IMR-90 (cell line): ENCODE data around the gene RNF166. TPM values are rescaled to one million over a fixed set of nuclear protein-coding genes. Genes with fewer than 3 reads are reported as not detected.
A peak's percentile ranks its signal among the peaks of the same experiment; 100 is the strongest.

ENCODE experiments used
- ATAC-seq: fragments of 200-7000 bp; cut with Tn5 transposase; 2 replicates; pipeline ENCODE4 v1.9.1; 2020; ENCODE audit warnings: low read depth, mild to moderate bottlenecking, moderate library complexity
- BruUV-seq: library from RNA; stranded (reverse); fragments of 400-500 nt; replicated peaks from 2 replicates; lab custom pipeline; 2021; lab: Mats Ljungman, UMichigan
- CTCF ChIA-PET: fragments of 300-600 bp; formaldehyde crosslinking; extraction: SDS; loops from one replicate; lab custom pipeline; 2021; ENCODE audit warnings: antibody characterized with exemption; lab: Yijun Ruan, JAX
- POLR2A ChIA-PET: fragments of 300-600 bp; sonication (Branson Sonifier 250); formaldehyde crosslinking; loops from one replicate; lab custom pipeline; 2022; ENCODE audit warnings: antibody characterized with exemption; ENCODE audit not compliant: unreplicated experiment; lab: Charles Lee
- DNase-seq: peaks from one replicate; pipeline ENCODE4 v3.0.0; 2013
- H2AFZ ChIP-seq: replicated peaks from 2 replicates; pipeline ENCODE3; 2013; ENCODE audit warnings: low read length, mild to moderate bottlenecking; ENCODE audit not compliant: poor library complexity
- H2AK5ac ChIP-seq: 2 replicates; pipeline ENCODE4 v1.6.1; 2013; ENCODE audit warnings: low read depth, low read length, inconsistent platforms
- H2AK9ac ChIP-seq: replicated peaks from 2 replicates; pipeline ENCODE3; 2013; ENCODE audit warnings: mild to moderate bottlenecking, low read depth, low read length, moderate library complexity; ENCODE audit not compliant: poor library complexity
- H2BK120ac ChIP-seq: 2 replicates; pipeline ENCODE4 v1.6.1; 2013; ENCODE audit warnings: low read depth, low read length, inconsistent platforms
- H2BK15ac ChIP-seq: 3 replicates; pipeline ENCODE4 v1.6.1; 2013; ENCODE audit warnings: low read depth, low read length, inconsistent platforms
- H2BK20ac ChIP-seq: 2 replicates; pipeline ENCODE4 v1.6.1; 2013; ENCODE audit warnings: low read depth, mild to moderate bottlenecking, inconsistent platforms, low read length, moderate library complexity
- H2BK5ac ChIP-seq: 2 replicates; pipeline ENCODE4 v1.6.1; 2013; ENCODE audit warnings: mild to moderate bottlenecking, low read depth, low read length, inconsistent platforms; ENCODE audit not compliant: poor library complexity, severe bottlenecking
- H3K14ac ChIP-seq: replicated peaks from 2 replicates; pipeline ENCODE4 v1.6.1; 2013; ENCODE audit warnings: low read depth, low read length, inconsistent platforms
- H3K18ac ChIP-seq: 2 replicates; pipeline ENCODE4 v1.6.1; 2013; ENCODE audit warnings: low read depth, low read length, control low read depth
- H3K23ac ChIP-seq: 2 replicates; pipeline ENCODE4 v1.6.1; 2013; ENCODE audit warnings: low read depth, low read length, inconsistent platforms
- H3K27ac ChIP-seq: 2 replicates; pipeline ENCODE4 v1.5.1; 2013; ENCODE audit warnings: mild to moderate bottlenecking, control low read depth, low read length; ENCODE audit not compliant: insufficient read depth
- H3K27me3 ChIP-seq: 2 replicates; pipeline ENCODE4 v1.6.1; 2013; ENCODE audit warnings: low read length; ENCODE audit not compliant: control insufficient read depth, insufficient read depth
- H3K36me3 ChIP-seq: 2 replicates; pipeline ENCODE4 v1.6.1; 2013; ENCODE audit warnings: low read length, mixed read lengths; ENCODE audit not compliant: control insufficient read depth, insufficient read depth
- H3K4ac ChIP-seq: 2 replicates; pipeline ENCODE4 v1.6.1; 2013; ENCODE audit warnings: low read depth, low read length, inconsistent platforms
- H3K4me1 ChIP-seq: 2 replicates; pipeline ENCODE4 v1.6.1; 2013; ENCODE audit warnings: low read length, mixed read lengths; ENCODE audit not compliant: control insufficient read depth, insufficient read depth
- H3K4me2 ChIP-seq: 2 replicates; pipeline ENCODE4 v1.6.1; 2013; ENCODE audit warnings: low read depth, mild to moderate bottlenecking, control low read depth, low read length, moderate library complexity
- H3K4me3 ChIP-seq: 2 replicates; pipeline ENCODE4 v1.5.1; 2013; ENCODE audit warnings: low read depth, mild to moderate bottlenecking, control low read depth, low read length, moderate library complexity; ENCODE audit not compliant: insufficient read depth
- H3K56ac ChIP-seq: 2 replicates; pipeline ENCODE4 v1.6.1; 2013; ENCODE audit warnings: low read length, inconsistent platforms; ENCODE audit not compliant: insufficient read depth; ENCODE audit errors: extremely low read depth
- H3K79me1 ChIP-seq, 2 experiments: 2 replicates each; pipeline ENCODE4 v1.6.1; 2013; ENCODE audit warnings: low read length in 2 of 2, inconsistent platforms in 1 of 2, low read depth in 1 of 2
- H3K9ac ChIP-seq: 2 replicates; pipeline ENCODE4 v1.6.1; 2013; ENCODE audit warnings: low read depth, low read length, control low read depth
- H3K9me1 ChIP-seq: 2 replicates; pipeline ENCODE4 v1.6.1; 2013; ENCODE audit warnings: low read length, inconsistent platforms; ENCODE audit not compliant: insufficient read depth
- H3K9me3 ChIP-seq: 2 replicates; pipeline ENCODE4 v1.6.1; 2013; ENCODE audit warnings: low read length; ENCODE audit not compliant: control insufficient read depth, insufficient read depth
- H4K20me1 ChIP-seq: 2 replicates; pipeline ENCODE4 v1.6.1; 2013; ENCODE audit warnings: low read length, inconsistent platforms; ENCODE audit not compliant: insufficient read depth
- H4K5ac ChIP-seq: 2 replicates; pipeline ENCODE4 v1.6.1; 2013; ENCODE audit warnings: mild to moderate bottlenecking, low read depth, low read length, control low read depth
- H4K8ac ChIP-seq, 2 experiments: 2 replicates each; pipeline ENCODE4 v1.6.1; 2013; ENCODE audit warnings: low read depth in 2 of 2, low read length in 2 of 2, control low read depth in 1 of 2, inconsistent platforms in 1 of 2
- H4K91ac ChIP-seq: 2 replicates; pipeline ENCODE4 v1.6.1; 2013; ENCODE audit warnings: low read depth, low read length, inconsistent platforms; ENCODE audit not compliant: insufficient read depth
- BHLHE40 ChIP-seq: fragments of 150-350 bp; IDR thresholded peaks from 2 replicates; pipeline ENCODE4 v1.6.1; 2016; ENCODE audit warnings: mild to moderate bottlenecking, low read depth, low read length
- FOS ChIP-seq: fragments of 150-350 bp; IDR thresholded peaks from 2 replicates; pipeline ENCODE4 v1.6.1; 2016; ENCODE audit warnings: low read depth, low read length
- RAD21 ChIP-seq: IDR thresholded peaks from 2 replicates; pipeline ENCODE4 v1.6.1; 2012; ENCODE audit warnings: low read length, improper control_type of control experiment
- RCOR1 ChIP-seq: IDR thresholded peaks from 2 replicates; pipeline ENCODE4 v1.6.1; 2012; ENCODE audit warnings: mild to moderate bottlenecking, low read length, improper control_type of control experiment; ENCODE audit not compliant: insufficient replicate concordance
- SMC3 ChIP-seq: fragments of 150-350 bp; IDR thresholded peaks from 2 replicates; pipeline ENCODE4 v1.6.1; 2016; ENCODE audit warnings: low read depth, mild to moderate bottlenecking, antibody characterized with exemption, low read length, moderate library complexity
- WGBS, 2 experiments: methylation state at CpG; one replicate each; pipeline versions ENCODE4 v1.1.5 to v1.1.7; 2013; ENCODE audit warnings: missing lambda C conversion rate in 2 of 2; ENCODE audit not compliant: insufficient read length in 1 of 2; ENCODE audit errors: extremely low coverage in 2 of 2; 5-methylcytosine and 5-hydroxymethylcytosine counted together
- dilution Hi-C: fragments of 300-500 bp; cut with HindIII; formaldehyde crosslinking; loops from one replicate; pipeline ENCODE4 v1.14.3; 2018; ENCODE audit warnings: low sequenced_read_pairs; ENCODE audit not compliant: unreplicated experiment
- in situ Hi-C: fragments of 300-500 bp; cut with MboI; formaldehyde crosslinking; loops from 3 replicates; pipeline ENCODE4 v1.14.3; 2019; ENCODE audit warnings: low sequenced_read_pairs, inconsistent platforms, mixed read lengths
- intact Hi-C: fragments of 100-400 bp; cut with micrococcal nuclease; formaldehyde crosslinking; loops from 2 replicates; pipeline ENCODE4 v1.10.0; 2022
- polyA plus RNA-seq, 3 experiments: library from polyadenylated mRNA; depleted of rRNA; stranded (reverse); fragments of >200 nt; gene quantifications; 2 replicates each; pipeline ENCODE4 v1.2.3, GENCODE V29; 2012; ENCODE audit warnings: low replicate concordance in 1 of 3
- total RNA-seq: library from RNA; depleted of rRNA; stranded (reverse); fragments of >200 nt; gene quantifications from 2 replicates; pipeline ENCODE4 v1.2.3, GENCODE V29; 2012
- TF ChIP-seq, protein P1 (sequence below): conservative IDR thresholded peaks from 2 replicates; pipeline ENCODE4 v1.5.1; 2012; ENCODE audit warnings: mild to moderate bottlenecking, low read depth, low read length, improper control_type of control experiment
- TF ChIP-seq, protein P2 (sequence below): fragments of 150-350 bp; IDR thresholded peaks from 2 replicates; pipeline ENCODE4 v1.6.1; 2017; ENCODE audit warnings: mild to moderate bottlenecking, antibody characterized with exemption, low read length, low read depth

Gene RNF166
- total and polyA plus RNA-seq, 2 of the 4 experiments (the other 2 are of a cell fraction): 8.1 to 17.4 TPM

GRCh38 chr16:88703486-88704309 lies 2.5 kb downstream of the RNF166 start:
- Histone ChIP-seq H4K5ac (no peak overlapping the region), H3K4me3 (no peak overlapping the region), H3K56ac (no peak overlapping the region), H2BK120ac (no peak overlapping the region), H3K4me2 (no peak overlapping the region), H3K9me1 (no peaks in the 10 kb centered on the region; the same call in none of the 2 replicates), H2BK15ac (no peak overlapping the region), H3K36me3 (peaks cover 14% of the 10 kb centered on the region), H2BK20ac (no peak overlapping the region), H4K8ac (no peak overlapping the region), H4K20me1 (peaks cover 3% of the 10 kb centered on the region; the same call in 1 of the 2 replicates), H3K18ac (no peak overlapping the region), H4K91ac (no peak overlapping the region), H3K27me3 (no peaks in the 10 kb centered on the region), H3K14ac (no peak overlapping the region), H3K27ac (no peak overlapping the region), H3K9me3 (no peaks in the 10 kb centered on the region), H3K9ac (no peak overlapping the region), H3K23ac (no peak overlapping the region), H2AK5ac (no peak overlapping the region), H2AK9ac (no peak overlapping the region), H3K4me1 (peaks cover 19% of the 10 kb centered on the region), H2AFZ (peak overlapping the region; percentile 24), H2BK5ac (no peak overlapping the region), H3K4ac (no peak overlapping the region), H3K79me1 (peaks cover 22 to 73% of the 10 kb centered on the region in 2 experiments)
- no TSS peak for BruUV-seq
- WGBS, 2 experiments: 90% methylated on average over 20 of the region's 26 CpGs; no CpG with 5 or more reads in 1 of the 2 experiments
- CTCF ChIA-PET: no interaction called here
- POLR2A ChIA-PET: no interaction called here
- in situ Hi-C loops: no loop called here
- intact Hi-C loops: no loop called here
- DNase-seq: no peak
- ATAC-seq: no peak
- dilution Hi-C loops: no loop called here
- TF ChIP-seq, protein P1, sequence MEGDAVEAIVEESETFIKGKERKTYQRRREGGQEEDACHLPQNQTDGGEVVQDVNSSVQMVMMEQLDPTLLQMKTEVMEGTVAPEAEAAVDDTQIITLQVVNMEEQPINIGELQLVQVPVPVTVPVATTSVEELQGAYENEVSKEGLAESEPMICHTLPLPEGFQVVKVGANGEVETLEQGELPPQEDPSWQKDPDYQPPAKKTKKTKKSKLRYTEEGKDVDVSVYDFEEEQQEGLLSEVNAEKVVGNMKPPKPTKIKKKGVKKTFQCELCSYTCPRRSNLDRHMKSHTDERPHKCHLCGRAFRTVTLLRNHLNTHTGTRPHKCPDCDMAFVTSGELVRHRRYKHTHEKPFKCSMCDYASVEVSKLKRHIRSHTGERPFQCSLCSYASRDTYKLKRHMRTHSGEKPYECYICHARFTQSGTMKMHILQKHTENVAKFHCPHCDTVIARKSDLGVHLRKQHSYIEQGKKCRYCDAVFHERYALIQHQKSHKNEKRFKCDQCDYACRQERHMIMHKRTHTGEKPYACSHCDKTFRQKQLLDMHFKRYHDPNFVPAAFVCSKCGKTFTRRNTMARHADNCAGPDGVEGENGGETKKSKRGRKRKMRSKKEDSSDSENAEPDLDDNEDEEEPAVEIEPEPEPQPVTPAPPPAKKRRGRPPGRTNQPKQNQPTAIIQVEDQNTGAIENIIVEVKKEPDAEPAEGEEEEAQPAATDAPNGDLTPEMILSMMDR: no peak
- TF ChIP-seq RCOR1 (no peak), RAD21 (no peak), SMC3 (no peak), BHLHE40 (no peak), FOS (no peak)
- TF ChIP-seq, protein P2, sequence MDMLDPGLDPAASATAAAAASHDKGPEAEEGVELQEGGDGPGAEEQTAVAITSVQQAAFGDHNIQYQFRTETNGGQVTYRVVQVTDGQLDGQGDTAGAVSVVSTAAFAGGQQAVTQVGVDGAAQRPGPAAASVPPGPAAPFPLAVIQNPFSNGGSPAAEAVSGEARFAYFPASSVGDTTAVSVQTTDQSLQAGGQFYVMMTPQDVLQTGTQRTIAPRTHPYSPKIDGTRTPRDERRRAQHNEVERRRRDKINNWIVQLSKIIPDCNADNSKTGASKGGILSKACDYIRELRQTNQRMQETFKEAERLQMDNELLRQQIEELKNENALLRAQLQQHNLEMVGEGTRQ: no peak
